ENCODE results near the gene ABCA1.
"Not testable (repeated sequence)": the region's sequence is repeated elsewhere in the genome, so short reads cannot be mapped to it uniquely, and the experiment has no call there.

Gene ABCA1, protein sequence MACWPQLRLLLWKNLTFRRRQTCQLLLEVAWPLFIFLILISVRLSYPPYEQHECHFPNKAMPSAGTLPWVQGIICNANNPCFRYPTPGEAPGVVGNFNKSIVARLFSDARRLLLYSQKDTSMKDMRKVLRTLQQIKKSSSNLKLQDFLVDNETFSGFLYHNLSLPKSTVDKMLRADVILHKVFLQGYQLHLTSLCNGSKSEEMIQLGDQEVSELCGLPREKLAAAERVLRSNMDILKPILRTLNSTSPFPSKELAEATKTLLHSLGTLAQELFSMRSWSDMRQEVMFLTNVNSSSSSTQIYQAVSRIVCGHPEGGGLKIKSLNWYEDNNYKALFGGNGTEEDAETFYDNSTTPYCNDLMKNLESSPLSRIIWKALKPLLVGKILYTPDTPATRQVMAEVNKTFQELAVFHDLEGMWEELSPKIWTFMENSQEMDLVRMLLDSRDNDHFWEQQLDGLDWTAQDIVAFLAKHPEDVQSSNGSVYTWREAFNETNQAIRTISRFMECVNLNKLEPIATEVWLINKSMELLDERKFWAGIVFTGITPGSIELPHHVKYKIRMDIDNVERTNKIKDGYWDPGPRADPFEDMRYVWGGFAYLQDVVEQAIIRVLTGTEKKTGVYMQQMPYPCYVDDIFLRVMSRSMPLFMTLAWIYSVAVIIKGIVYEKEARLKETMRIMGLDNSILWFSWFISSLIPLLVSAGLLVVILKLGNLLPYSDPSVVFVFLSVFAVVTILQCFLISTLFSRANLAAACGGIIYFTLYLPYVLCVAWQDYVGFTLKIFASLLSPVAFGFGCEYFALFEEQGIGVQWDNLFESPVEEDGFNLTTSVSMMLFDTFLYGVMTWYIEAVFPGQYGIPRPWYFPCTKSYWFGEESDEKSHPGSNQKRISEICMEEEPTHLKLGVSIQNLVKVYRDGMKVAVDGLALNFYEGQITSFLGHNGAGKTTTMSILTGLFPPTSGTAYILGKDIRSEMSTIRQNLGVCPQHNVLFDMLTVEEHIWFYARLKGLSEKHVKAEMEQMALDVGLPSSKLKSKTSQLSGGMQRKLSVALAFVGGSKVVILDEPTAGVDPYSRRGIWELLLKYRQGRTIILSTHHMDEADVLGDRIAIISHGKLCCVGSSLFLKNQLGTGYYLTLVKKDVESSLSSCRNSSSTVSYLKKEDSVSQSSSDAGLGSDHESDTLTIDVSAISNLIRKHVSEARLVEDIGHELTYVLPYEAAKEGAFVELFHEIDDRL (N-terminal part only)

DNA sequence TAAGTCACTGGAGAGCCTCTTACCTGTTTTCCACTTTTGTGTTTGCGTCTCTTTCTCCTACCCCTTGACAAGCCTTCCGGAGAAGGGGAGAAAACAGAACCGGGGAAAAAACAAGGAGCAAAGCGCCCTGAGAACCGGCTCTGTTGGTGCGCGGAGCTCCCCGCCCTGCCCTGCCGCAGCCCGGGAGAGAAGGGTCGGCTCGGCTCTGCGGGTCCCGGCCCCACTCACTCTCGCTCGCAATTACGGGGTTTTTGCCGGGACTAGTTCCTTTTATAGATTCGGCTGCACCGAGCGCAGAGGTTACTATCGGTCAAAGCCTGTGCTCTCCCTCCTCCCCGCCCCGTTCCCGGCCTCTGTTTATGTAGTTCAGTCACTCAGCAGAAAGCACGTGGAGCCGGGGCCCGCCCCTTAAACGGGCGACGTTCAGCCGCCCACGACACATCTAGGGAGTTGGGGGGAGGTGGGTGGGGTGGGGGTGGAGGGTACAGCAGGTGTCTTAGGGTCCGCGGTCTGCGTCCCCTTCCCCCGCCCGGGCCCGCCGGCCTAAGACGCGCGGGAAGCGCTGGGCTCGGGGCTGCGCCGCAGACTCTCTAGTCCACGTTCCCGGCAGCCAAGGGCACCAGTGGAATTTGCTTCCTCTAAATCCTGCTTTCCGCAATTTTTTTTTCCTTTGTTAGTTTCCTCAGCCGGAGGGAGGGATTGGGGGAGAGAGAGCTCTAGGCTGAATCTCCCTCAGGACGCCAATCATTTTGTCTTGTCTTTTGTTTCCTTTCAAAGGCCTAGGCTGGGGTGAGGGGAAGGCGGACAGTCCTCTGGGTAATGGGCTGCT is at the start of gene ABCA1:
Gene ABCA1, minus strand, starts transcription at position 244 of the 829 bp plus-strand sequence. CDS start 24,476 bp downstream, outside the sequence.
- peak within 1 kb of the TSS; percentile 75 for H3K4me3 ChIP-seq (ENCODE audit: control insufficient read depth, low read depth, low read length)
- no peak for DNase-seq (ENCODE audit: low read depth)
- no peak for TF ChIP-seq CTCF (IDR thresholded peaks at IDR 0.05; ENCODE audit: control insufficient read depth, insufficient read depth, low read depth, low read length, missing control alignments)

DNA sequence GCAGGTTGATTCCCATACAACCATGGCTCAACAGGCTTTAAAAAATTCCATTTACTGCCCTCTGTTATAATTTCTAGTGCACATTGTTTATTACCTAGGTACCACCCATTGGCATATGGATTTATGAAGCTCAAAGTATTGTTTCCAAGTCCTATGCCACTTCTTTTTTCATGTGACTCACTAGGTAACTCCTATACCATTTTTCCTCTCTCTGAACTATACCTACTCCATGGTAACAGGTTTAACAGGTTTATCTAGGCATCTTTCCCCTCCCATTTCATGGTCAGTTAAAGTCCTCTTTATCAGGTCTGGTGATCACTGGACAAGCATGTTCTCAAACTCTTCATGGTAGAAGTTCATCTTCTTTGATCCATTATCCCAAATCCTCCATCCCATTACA is 49.6 kb upstream of the ABCA1 start:
- no peak for DNase-seq (ENCODE audit: low read depth)
- H3K4me3 ChIP-seq (ENCODE audit: control insufficient read depth, low read depth, low read length): no peak overlapping the region
- no peak for TF ChIP-seq CTCF (IDR thresholded peaks at IDR 0.05; ENCODE audit: control insufficient read depth, insufficient read depth, low read depth, low read length, missing control alignments)

- TF ChIP-seq CTCF (IDR thresholded peaks at IDR 0.05; ENCODE audit: control insufficient read depth, insufficient read depth, low read depth, low read length, missing control alignments): no peak
- DNase-seq (ENCODE audit: low read depth): no peak
- H3K4me3 ChIP-seq (ENCODE audit: control insufficient read depth, low read depth, low read length): no peak overlapping the region
Observed at GRCh38 chr9:104977168-104977567, 49.2 kb upstream of the ABCA1 start.

- not testable (repeated sequence) for DNase-seq (ENCODE audit: low read depth); H3K4me3 ChIP-seq (ENCODE audit: control insufficient read depth, low read depth, low read length)
Observed at GRCh38 chr9:104975966-104976595, 48.1 kb upstream of the ABCA1 start.

GRCh38 chr9:104974053-104974962 is 46.4 kb upstream of the ABCA1 start:
- no peak for TF ChIP-seq CTCF (IDR thresholded peaks at IDR 0.05; ENCODE audit: control insufficient read depth, insufficient read depth, low read depth, low read length, missing control alignments)

More at GRCh38 chr9:104974053-104974962, 46.4 kb upstream of the ABCA1 start:
- H3K4me3 ChIP-seq (ENCODE audit: control insufficient read depth, low read depth, low read length): no peak overlapping the region
- DNase-seq (ENCODE audit: low read depth): no peak

Measured in AG09309 (cell line).